GM12865 (cell line): ENCODE measurements around the gene OGFOD3.

Source experiments
- DNase-seq: peaks from one replicate; pipeline ENCODE4 v3.0.0; 2010; ENCODE audit warnings: low read depth
- H3K4me3 ChIP-seq: 2 replicates; pipeline ENCODE4 v1.5.1; 2011; ENCODE audit warnings: mild to moderate bottlenecking, low read depth, low read length, control low read depth
- CTCF ChIP-seq: IDR thresholded peaks from 2 replicates; pipeline ENCODE4 v1.5.1; 2011; ENCODE audit warnings: low read length, control low read depth, low read depth, inconsistent platforms; ENCODE audit not compliant: insufficient read depth; ENCODE audit errors: missing control alignments

The OGFOD3 gene

GRCh38 chr17:82358465-82359350 is 59.7 kb downstream of the OGFOD3 start, which contains the start of gene TEX19:
TSS of gene TEX19 (plus strand) at chr17:82359247. CDS start at chr17:82362151, 2,904 bp downstream.
- H3K4me3 ChIP-seq, result no peak within 1 kb of the TSS
- no peak for TF ChIP-seq CTCF
- peak; percentile 55 for DNase-seq

- no peak for TF ChIP-seq CTCF
- H3K4me3 ChIP-seq, result no peak overlapping the region
- no peak for DNase-seq
These were observed 61.0 kb downstream of the OGFOD3 start for GRCh38 chr17:82357394-82357793.

GRCh38 chr17:82356845-82357355 is 61.5 kb downstream of the OGFOD3 start:
- no peak for TF ChIP-seq CTCF
- H3K4me3 ChIP-seq, result no peak overlapping the region
- no peak for DNase-seq

- no peak overlapping the region for H3K4me3 ChIP-seq
- DNase-seq, result no peak
- no peak for TF ChIP-seq CTCF
These were observed 62.5 kb downstream of the OGFOD3 start for GRCh38 chr17:82355770-82356427.

- no peak for TF ChIP-seq CTCF
- H3K4me3 ChIP-seq, result no peak overlapping the region
- DNase-seq, result no peak
These were observed 63.5 kb downstream of the OGFOD3 start for GRCh38 chr17:82354804-82355308.

- no peak for DNase-seq
- no peak overlapping the region for H3K4me3 ChIP-seq
- TF ChIP-seq CTCF, result no peak
These were observed 64.9 kb downstream of the OGFOD3 start for GRCh38 chr17:82353484-82353883.
